GM21423 (cell line): ENCODE results near the gene CDCP1.

Source experiments
- ATAC-seq: cut with Tn5 transposase; IDR thresholded peaks from one replicate; pipeline ENCODE4 v1.9.1; 2021; ENCODE audit warnings: mild to moderate bottlenecking, moderate library complexity; ENCODE audit not compliant: unreplicated experiment

The CDCP1 gene

GRCh38 chr3:45140141-45140769 is 5.9 kb downstream of the CDCP1 start:
- ATAC-seq: no peak

GRCh38 chr3:45139372-45140140 is 6.6 kb downstream of the CDCP1 start:
- no peak for ATAC-seq

- no peak for ATAC-seq
Observed at GRCh38 chr3:45137656-45138181, 8.5 kb downstream of the CDCP1 start.

GRCh38 chr3:45135959-45136358 is 10.2 kb downstream of the CDCP1 start:
- no peak for ATAC-seq

DNA sequence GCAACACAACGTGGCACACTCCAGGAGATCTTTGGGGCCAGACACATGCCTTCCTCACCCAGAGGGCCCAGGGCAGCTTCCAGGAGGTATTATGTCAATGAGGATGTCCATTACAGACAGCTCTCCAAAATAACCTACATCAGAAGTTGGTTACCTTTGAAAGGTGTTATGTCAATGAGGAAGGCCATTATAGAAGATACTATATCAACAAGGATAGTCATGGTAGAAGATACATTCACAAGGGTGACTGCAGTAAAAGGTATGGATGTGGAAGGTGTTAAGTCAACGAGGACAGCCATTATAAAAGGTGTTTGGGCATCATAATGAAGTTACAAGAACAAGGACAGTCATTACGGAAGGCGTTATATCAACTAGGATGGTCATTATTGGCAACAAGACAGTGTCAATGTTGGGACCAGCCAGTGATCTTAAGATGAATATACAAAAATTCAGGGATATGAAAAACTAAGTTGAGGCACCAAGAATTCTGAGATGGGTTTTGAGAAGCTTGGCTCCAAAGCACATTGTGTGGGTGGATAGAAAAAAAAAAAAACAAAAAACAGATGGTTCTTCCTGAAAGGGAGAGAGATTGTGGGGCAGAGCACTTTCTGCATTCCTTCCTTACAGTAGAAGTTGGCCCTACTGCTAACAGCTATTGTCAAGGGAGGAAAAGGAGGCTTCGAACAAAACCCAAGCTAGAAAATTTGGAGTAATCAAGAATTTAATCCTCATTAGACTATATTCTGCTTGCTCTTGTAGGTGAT is 11.2 kb downstream of the CDCP1 start:
- no peak for ATAC-seq

DNA sequence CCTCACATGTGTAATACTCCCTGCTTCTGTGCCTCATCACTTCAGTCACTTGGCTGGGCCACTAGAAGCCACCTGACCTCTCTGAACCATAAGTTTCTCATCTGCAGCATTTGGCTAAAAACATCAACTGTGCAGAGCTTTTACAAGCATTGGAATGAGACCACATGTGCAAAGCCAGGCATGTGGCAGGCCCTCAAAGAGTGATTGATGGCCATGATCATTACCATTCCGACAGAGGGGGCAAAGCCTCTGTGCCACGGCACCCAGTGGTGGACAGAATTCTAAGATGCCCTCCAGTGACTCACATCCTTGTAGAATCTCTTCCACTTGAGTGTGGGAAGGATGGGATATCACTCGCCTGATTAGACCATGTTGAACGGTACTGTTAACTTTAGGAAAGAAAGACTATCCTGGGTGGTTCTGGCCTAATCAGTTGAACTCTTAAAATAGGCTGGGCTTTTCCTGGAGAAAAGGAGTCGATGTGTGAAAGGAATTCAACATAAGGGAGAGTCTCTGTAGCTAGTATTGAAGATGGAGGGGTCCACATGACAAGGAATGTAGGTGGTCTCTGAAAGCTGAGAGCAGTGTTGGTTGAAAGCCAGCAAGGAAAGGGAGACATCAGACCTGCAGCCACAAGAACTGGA is 13.5 kb downstream of the CDCP1 start:
- no peak for ATAC-seq

- ATAC-seq: no peak
Observed at GRCh38 chr3:45131201-45131600, 15.0 kb downstream of the CDCP1 start.

DNA sequence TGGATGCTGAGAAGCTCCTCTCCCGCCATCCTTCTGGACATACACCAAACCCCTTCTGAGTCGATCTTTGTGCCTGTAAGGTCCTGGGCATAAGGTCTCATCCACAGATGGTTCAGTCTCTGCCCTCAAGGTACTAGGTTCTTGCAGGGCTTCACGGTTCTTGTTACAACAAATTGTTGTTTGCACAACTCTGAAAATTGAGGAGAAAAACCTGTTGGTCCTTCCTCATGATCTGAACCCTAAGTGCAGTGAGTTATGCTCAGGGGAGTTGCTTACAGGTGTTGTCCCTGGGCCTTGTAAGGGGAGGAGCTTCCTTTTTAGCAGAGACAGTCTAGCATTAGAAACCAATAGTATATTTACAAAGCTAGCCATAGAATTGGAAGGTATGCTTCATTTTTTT is 15.7 kb downstream of the CDCP1 start:
- ATAC-seq: no peak

GRCh38 chr3:45128950-45129349 is 17.2 kb downstream of the CDCP1 start:
- ATAC-seq: no peak

DNA sequence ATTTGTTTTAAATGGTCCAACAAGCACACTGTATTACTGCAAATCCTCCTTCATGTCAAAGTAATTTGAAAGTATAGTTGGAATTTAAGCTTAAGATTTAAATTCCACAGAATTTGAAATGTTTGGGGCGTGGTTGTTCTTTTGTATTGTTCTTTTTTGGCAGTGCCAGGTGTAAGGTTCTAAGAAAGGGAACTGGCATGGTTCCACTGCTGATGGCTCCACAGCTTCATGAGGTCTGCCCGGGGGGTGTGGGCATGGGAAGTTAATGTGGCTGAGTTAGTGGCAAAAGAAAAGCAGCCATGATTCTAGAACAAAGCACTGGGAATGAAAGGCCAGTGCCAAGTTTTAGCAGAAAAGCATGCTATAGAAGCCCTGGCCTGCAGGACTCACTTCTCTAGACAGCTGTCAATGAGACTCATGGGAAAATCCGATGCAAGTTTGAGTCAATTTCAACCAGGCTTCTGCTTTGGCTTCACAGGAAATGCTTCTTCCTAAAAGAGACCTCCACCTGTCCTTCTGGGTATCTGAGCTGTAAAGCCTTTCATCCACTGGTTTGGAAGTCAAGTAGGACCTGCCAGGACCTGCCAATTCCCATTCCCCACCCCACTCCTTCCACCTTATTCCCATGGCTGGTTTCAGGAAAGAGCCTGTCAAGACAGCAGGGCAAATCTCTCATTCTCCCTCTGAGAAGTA is 18.9 kb downstream of the CDCP1 start:
- ATAC-seq: no peak

- ATAC-seq: no peak
Observed at GRCh38 chr3:45126730-45127129, 19.4 kb downstream of the CDCP1 start.

DNA sequence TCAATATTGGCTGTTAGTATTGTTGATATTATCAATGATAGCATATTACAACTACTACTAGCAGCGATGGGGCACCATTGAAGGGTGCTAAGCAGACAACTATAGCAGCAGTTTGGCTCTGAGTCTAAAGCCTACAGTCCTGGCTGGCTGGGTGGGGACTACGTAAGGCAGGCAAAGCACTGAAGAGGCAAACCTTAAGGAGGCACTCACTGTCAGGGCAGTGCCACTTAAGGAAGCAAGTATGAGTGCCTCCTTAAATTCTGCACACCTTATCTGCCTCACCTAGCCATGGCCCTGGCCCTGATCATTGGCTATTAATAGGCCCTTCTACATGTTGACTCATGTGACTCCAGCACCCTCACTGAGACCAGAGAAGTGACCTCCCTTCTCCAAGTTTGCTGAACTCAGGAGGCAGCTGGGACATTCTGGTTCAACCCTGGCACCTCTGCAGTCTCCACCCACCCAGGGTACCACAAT is 20.6 kb downstream of the CDCP1 start:
- ATAC-seq: no peak

GRCh38 chr3:45124956-45125355 is 21.2 kb downstream of the CDCP1 start:
- ATAC-seq: no peak

DNA sequence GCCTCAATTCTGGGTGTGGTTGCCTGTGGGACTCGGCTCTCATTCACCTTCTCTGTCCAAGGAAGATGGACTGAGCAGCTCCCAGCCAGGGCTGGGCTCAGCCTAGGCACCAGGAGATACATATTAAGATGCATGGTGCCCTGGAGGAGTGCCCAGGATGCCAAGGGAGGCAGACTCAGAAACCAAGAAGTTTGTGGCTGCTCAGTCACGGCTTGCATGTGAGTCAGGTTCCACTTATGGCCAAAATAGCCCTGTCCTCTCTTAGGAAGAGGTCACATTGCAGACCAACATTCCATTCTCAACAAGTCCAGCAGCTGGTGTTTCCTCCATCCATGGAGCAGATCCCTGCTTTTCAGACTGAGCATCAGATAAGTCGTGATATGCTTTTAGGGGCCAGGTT is 21.8 kb downstream of the CDCP1 start:
- ATAC-seq: no peak

GRCh38 chr3:45123581-45124269 is 22.5 kb downstream of the CDCP1 start:
- ATAC-seq: no peak

DNA sequence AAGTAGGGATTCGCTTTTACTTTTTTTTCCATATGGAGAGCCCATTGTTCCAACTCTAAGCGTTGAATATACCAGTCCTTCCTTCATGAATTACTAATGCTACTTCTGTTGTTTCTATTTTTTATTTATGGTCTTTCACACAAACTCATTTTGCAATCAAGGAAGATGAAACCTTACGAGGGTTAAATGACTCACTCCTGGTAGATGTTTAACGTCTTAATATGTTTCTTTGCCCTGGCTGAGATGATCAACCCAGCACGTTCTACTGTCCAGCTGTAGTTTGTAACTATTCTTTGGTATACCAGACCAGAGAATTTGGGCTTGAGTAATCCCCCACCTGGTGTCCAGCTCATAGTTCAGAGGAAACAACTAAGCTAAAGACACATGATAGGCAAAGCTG is 23.1 kb downstream of the CDCP1 start:
- peak; percentile 85 for ATAC-seq

DNA sequence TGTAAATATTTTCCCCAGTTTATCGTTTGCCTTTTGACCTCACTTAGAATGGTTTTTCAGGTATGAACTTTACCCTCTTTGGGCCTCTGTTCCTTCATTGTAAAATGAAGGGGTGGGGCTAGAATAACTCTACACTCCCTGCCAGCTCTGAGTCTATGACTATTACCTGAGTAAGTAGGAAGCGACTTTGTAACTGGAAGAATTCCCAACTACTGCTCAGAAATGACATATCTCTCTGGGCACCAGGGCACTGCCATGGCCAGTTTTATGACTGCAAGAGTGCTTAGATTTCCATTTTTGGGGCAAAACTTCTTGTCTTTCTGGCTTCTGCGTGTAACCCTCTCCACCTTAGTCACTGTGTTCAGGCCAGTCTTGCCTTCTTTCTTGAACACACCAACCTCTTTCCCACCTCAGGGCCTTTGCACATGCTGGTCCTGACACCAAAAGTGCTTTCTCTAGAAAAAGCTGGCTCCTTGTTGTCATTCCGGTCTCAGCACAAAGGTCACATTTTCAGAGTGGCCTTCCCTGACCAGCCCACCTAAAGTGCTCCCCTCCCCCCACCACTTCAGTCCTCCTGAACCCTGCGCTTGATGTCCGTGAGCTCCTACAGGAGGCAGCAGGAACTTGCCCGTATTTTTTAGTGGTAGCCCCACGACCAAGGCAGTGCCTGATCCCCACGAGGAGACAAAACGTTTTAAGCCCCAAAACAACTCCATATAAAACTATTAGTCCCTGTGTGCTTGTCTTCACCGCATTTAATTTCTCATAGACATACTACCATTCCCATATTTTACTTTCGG is 25.6 kb downstream of the CDCP1 start:
- ATAC-seq: no peak

GRCh38 chr3:45119824-45120358 is 26.3 kb downstream of the CDCP1 start:
- ATAC-seq: no peak

DNA sequence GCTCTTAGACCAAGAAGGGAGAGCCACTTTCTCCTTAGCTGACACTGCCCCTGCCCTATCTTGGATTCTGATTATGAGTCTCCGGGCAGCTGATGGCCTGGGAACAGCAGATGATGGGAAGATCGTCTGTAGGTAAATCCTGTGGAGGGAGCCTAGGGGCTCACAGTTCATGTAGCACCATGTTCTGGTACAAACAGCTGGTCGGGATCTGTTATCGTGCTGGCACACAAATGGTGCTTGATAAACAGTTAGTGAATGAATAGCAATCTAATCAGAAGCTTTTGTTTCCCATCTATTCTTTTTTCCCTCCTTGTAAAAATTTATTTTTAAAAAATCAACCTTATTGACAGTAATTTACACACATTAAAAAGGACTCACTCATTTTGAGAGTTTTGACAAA is 26.8 kb downstream of the CDCP1 start:
- no peak for ATAC-seq
